ENCODE data around the gene PLCXD1. TPM values are rescaled to one million over a fixed set of nuclear protein-coding genes. Genes with fewer than 3 reads are reported as not detected.
"Not testable (repeated sequence)": the region's sequence is repeated elsewhere in the genome, so short reads cannot be mapped to it uniquely, and the experiment has no call there.

PLCXD1 gene
- 5.5 and 6.5 TPM in 2 replicates for total RNA-seq (2014; rRNA removed; shearing (Covaris generic))
- polyA plus RNA-seq (2014; cell fraction: nucleus; rRNA removed), result 0.68 and 1.4 TPM in 2 replicates

GRCh38 chrX:281166-281999, at the start of gene PLCXD1:
Gene PLCXD1, plus strand, starts transcription at chrX:281381. Its CDS starts 2,807 bp downstream, at chrX:284188.
- DNase-seq (ENCODE audit: extremely low read depth, low read depth), result no peak

DNA sequence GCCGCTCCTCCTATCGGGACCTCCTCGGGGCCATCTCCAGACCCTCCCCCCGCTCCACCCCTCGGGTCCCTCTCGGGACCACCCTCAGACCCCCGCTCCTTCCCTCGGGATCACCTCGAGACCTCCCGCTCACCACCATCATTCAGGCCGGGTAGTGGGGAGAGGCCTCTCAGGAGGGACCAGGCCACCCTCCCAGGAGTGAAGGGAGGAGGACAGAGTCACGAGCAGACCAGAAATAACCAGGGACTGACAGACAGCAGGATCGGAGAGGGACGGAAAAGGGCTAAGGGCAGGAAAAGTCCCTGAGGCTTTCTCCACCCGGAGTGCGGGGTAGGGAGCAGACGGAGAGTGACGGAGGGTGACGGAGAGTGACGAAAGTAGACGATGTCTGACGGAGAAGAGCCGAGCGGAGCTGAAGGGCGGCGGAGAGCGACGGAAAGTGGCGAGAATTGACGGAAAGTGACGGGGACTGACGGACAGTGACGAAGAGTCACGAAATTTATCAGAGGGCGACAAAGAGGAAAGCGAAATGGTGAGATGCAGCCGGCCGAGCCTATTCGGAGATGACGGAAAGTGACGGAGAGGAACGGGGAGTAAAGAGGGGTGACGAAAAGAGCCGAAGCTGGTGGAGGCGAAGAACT, 49.4 kb upstream of the PLCXD1 start:
- DNase-seq (ENCODE audit: extremely low read depth, low read depth), result not testable (repeated sequence)

GRCh38 chrX:232278-232655, 48.9 kb upstream of the PLCXD1 start:
- not testable (repeated sequence) for DNase-seq (ENCODE audit: extremely low read depth, low read depth)

- DNase-seq (ENCODE audit: extremely low read depth, low read depth), result not testable (repeated sequence)
Measured at GRCh38 chrX:236201-236600, 45.0 kb upstream of the PLCXD1 start.

GRCh38 chrX:250965-251364, 30.2 kb upstream of the PLCXD1 start:
- DNase-seq (ENCODE audit: extremely low read depth, low read depth), result no peak

DNA sequence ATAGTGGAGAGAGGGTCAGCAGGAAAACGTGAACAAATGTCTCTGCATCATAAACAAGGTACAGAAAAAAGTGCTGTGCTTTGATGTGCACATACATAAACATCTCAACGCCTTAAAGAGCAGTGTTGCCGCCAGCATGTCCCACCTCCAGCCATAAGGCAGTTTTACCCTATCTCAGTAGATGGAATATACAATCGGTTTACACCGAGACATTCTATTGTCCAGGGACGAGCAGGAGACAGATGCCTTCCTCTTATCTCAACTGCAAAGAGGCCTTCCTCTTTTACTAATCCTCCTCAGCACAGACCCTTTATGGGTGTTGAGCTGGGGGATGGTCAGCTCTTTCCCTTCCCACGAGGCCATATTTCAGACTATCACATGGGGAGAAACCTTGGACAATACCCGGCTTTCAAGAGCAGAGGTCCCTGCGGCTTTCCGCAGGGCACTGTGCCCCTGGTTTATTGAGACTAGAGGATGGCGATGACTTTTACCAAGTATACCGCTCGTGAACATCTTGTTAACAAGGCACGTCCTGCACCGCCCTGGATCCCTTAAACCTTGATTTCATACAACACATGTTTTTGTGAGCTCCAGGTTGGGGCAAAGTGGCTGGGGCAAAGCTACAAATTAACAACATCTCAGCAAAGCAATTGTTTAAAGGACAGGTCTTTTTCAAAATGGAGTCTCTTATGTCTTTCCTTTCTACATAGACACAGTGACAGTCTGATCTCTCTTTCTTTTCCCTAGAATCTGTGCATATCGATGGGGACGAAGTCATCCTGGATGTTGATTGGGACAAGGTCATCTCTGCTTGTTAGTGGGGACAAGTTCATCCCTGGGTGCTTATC, 29.6 kb upstream of the PLCXD1 start:
- not testable (repeated sequence) for DNase-seq (ENCODE audit: extremely low read depth, low read depth)

DNA sequence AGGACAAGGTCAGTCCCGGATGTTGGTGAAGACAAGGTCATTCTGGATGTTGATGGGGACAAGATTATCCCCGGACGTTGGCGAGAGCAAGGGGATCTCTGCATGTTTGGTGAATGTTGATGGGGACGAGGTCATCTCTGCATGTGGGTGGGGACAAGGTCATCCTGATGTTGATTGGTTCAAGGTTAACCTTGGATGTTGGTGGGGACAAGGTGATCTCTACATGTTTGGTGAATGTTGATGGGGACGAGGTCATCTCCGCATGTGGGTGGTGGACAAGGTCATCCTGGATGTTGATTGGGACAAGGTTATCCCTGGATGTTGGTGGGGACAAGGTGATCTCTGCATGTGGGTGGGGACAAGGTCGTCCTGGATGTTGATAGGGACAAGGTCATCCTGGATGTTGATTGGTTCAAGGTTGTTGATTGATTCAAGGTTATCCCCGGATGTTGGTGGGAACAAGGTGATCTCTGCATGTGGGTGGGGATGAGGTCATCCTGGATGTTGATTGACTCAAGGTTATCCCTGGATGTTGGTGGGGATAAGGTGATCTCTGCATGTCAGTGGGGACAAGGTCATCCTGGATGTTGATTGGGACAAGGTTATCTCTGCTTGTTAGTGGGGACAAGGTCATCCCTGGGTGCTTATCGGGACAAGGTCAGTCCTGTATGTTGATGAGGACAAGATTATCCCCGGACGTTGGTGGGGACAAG, 28.8 kb upstream of the PLCXD1 start:
- DNase-seq (ENCODE audit: extremely low read depth, low read depth), result no peak

DNA sequence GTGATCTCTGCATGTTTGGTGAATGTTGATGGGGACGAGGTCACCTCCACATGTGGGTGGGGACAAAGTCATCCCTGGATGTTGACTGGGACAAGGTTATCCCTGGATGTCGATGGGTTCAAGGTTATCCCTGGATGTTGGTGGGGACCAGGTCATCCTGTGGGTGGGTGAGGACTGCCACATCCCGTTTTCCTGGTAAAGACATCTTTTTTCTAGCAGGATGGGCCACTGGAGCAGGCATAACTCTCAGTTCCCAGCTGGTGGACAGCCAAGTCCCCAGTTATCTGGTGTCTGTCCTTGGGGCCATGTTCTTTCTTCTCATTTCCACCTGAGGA, 28.3 kb upstream of the PLCXD1 start:
- no peak for DNase-seq (ENCODE audit: extremely low read depth, low read depth)

DNA sequence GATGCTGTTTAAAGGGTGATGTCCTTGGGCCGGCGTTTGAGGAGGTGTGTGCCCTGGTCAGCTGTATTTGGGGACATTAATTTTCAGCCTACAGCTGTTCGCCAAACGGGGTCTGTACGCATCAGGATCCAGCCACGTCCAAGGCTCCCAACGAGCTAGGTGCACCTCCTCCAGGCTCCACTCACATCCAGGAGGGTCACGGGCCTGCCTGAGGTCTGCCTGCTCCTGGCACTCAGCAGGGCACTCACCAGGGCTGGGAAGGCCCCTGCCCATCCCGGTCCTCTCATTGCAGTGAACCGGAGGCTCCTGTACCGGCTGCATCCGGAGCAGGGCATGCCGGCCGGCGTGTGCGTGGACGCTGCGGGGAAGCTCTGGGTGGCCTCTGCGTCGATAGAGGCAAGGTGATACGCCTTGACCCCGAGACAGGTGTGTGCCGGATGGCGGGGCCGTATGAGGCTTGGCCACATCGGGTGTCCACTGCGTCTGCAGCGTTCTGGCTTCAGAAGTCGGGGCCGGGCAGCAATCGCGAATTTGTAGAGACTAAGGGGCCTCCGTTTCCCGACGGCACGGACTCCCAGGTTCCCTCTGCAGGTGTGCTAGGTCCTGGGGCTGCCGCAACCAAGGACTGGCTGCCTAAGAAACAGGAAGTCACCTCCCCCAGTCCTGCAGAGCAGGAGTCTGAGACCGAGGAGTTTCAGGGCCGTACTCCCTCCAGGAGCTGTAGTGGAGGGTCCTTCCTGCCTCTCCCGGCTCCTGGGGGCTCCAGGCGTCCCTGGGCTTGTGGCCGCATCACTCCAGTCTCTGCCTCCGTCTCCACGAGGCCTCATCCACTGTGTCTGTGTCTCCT, 27.5 kb upstream of the PLCXD1 start:
- no peak for DNase-seq (ENCODE audit: extremely low read depth, low read depth)

DNA sequence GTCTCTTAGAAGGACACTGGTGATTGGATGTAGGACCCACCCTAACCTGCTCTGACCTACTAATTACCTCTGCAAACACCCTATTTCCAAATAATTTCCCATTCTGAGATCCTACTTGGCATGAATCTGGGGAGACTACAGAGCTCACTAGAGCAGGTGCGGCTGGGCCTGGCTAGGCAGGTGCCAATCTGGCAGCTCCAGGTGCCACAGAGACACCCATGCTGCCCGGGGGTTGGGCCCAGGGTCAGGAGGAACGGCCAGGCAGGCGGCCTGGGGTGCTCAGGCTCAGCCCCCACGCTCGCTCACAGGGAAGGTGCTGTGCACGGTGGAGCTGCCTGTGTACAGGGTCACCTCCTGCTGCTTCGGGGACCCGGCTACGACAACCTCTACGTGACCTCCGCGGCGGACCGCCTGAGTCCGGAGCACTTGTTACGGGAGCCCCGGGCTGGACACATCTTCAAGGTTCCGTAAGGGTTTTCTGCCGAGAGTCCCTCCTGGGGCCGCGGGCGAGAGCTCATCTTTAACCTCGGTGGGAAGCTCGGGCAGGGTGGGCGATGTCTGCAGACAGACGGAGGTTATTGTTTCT, 26.5 kb upstream of the PLCXD1 start:
- DNase-seq (ENCODE audit: extremely low read depth, low read depth), result no peak

DNA sequence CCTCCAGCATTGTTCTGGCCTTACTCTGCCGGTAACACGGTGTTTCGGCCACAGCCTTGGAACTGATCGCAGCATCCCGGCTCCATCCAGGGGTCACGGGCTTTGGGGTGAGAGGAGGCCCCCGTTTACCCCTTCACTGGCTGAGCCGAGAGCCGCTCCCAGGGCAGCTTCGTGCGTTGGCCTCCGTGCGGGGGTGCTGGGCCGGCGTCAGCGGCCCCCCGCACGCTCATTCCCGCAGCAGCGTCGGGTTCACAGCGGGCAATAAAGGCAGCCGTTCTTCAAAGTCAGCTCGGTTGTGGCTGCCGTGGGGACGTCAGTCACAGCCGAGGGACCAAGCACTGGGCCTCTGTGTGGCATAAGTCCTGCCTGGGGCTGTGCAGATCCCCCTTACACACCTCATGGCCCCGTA, 25.3 kb upstream of the PLCXD1 start:
- DNase-seq (ENCODE audit: extremely low read depth, low read depth), result no peak

GRCh38 chrX:257054-257453, 24.1 kb upstream of the PLCXD1 start:
- not testable (repeated sequence) for DNase-seq (ENCODE audit: extremely low read depth, low read depth)

- no peak for DNase-seq (ENCODE audit: extremely low read depth, low read depth)
Measured at GRCh38 chrX:257681-258289, 23.4 kb upstream of the PLCXD1 start.

DNA sequence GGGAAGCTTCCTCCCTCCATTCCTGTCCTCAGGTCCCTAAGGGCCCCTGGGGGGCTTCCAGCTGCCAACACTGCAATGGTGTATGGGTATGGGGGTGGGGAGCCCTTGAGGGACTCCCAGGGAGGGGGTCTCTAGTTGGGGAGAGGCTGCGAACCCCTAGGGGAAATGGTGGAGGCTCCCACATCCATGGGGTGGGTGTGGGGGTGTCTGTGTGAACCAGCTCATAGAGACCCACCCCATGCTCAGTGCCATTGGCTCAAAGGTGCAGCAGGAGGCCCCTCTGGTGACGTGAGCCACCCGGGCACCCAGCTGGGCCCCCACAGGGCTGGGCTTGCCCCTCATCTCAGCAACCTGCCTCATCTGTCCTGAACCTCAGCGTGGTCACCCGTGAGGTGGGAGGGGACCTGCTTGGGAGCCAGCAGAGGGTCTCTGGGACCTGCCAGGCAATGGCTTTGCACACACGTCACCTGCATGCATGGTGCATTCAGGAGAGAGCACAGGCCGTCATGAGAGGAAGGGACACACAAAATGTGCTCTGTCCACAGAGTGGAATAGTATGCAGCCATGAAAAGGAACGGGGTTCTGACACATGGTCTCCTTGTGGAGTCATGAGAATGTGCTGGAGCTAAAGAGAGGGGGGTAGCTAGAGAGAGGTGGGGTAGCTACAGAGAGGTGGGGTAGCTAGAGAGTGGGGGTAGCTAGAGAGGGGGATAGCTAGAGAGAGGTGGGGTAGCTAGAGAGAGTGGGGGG, 22.7 kb upstream of the PLCXD1 start:
- DNase-seq (ENCODE audit: extremely low read depth, low read depth), result no peak

DNA sequence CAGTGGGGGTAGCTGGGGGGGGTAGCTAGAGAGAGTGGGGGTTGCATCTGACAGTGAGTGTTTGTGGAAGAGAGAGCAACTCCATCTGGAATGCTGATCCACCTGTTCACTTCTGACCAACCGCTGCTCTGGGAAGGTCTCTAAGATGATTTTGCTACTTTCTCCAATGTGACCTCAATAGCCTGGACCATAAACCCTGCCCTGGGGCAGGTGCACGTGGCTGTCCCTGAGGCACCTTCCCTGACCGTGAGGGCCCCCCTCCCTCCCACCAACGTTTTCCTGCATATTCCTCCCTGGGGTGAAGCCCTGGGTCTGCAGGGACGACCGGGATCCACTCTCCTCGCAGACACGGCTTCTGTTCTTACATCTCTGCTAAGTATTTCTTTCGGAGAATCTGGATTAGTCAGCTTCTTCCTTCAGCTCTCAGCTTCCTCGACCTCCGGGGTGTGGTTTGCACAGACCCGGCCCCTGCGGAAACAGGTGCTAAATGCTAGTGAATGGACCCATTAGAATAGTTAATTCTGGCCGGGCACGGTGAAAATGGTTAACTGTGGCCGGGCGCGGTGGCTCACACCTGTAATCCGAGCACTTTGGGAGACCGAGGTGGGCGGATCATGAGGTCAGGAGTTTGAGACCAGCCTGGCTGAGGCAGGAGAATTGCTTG, 21.4 kb upstream of the PLCXD1 start:
- peak; percentile 43 for DNase-seq (ENCODE audit: extremely low read depth, low read depth)

DNA sequence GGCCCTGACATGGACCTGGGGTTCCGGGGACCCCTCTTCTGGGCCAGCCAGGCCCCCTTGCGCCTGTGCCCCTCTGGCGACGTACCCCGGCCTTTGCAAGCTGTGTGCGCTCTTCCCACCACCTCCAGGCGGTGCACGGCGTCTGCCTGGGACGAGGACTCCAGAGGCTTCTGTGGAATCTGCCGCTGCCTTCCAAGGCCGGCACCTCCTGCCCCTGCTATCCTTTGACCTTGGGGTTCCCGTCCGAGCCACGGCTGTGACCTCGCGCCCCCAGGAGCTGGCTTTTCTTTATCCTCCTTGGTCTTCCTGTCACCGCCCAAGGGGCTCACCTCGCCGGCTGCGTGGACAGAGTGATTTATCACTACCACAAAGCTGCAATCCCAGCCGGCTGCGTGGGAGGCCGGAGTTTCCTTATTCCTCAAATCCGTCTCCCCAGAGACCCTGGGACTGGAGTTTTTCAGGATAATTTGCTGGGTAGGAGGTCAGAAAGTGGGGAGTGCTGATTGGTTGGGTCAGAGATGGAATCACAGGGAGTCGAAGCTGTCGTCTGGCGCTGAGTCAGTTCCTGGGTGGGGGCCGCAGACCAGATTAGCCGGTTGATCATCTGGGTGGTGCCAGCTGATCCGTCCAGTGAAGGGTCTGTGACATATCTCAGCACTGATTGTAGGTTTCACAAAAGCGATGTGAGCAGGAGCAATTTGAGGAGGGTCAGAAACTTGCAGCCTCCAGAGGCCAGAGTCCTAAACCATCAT, 19.8 kb upstream of the PLCXD1 start:
- peak; percentile 87 for DNase-seq (ENCODE audit: extremely low read depth, low read depth)

DNA sequence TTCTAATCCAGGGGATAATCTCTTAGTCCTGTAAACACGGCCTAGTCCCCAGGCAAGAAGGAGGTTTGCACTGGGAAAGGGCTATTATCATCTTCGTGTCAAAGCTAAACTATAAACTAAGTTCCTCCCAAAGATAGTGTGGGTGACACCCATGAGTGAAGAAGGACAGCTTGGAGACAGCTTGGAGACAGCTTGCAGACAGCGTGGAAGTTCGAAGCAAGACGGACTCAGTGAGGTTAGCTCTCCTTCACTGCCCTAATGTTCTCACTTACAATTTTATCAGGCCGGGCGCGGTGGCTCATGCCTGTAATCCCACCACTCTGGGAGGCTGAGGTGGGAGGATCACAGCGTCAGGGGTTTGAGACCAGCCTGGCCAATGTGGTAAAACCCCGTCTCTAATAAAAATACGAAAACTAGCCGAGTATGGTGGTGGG, 19.2 kb upstream of the PLCXD1 start:
- no peak for DNase-seq (ENCODE audit: extremely low read depth, low read depth)
